Activated T-helper 1 cell treated with Interleukin-2 at 50 U/mL for 16 hours (primary cell): Measurements from ENCODE around the gene PRDX4.
"Not testable (repeated sequence)": the region's sequence is repeated elsewhere in the genome, so short reads cannot be mapped to it uniquely, and the experiment has no call there.

ENCODE experiments used
- DNase-seq: peaks from one replicate; pipeline ENCODE4 v3.0.0-alpha.2; 2020; ENCODE audit warnings: low read depth

PRDX4 gene

GRCh38 chrX:23667239-23668177, at the start of gene PRDX4:
TSS of gene PRDX4 (plus strand) at chrX:23667493. CDS start at chrX:23667571, 78 bp downstream.
- DNase-seq: peak; percentile 63

- no peak for DNase-seq
Observed at GRCh38 chrX:23621621-23622265, 45.5 kb upstream of the PRDX4 start.

GRCh38 chrX:23623797-23624196, 43.5 kb upstream of the PRDX4 start:
- no peak for DNase-seq

- DNase-seq: no peak
Observed at GRCh38 chrX:23626651-23627050, 40.6 kb upstream of the PRDX4 start.

GRCh38 chrX:23628131-23628530, 39.2 kb upstream of the PRDX4 start:
- DNase-seq: no peak

GRCh38 chrX:23631136-23631535, 36.2 kb upstream of the PRDX4 start:
- DNase-seq: no peak

GRCh38 chrX:23633834-23634580, 33.3 kb upstream of the PRDX4 start:
- DNase-seq: no peak

- DNase-seq: no peak
Observed at GRCh38 chrX:23637187-23637586, 30.1 kb upstream of the PRDX4 start.

- no peak for DNase-seq
Observed at GRCh38 chrX:23643020-23643419, 24.3 kb upstream of the PRDX4 start.

- no peak for DNase-seq
Observed at GRCh38 chrX:23644744-23645143, 22.5 kb upstream of the PRDX4 start.

- no peak for DNase-seq
Observed at GRCh38 chrX:23656091-23656490, 11.2 kb upstream of the PRDX4 start.

- DNase-seq: no peak
Observed at GRCh38 chrX:23656684-23657083, 10.6 kb upstream of the PRDX4 start.

- DNase-seq: no peak
Observed at GRCh38 chrX:23659339-23659738, 8.0 kb upstream of the PRDX4 start.

- not testable (repeated sequence) for DNase-seq
Observed at GRCh38 chrX:23660083-23660765, 7.1 kb upstream of the PRDX4 start.

- no peak for DNase-seq
Observed at GRCh38 chrX:23660766-23661132, 6.5 kb upstream of the PRDX4 start.

GRCh38 chrX:23661671-23662070, 5.6 kb upstream of the PRDX4 start:
- no peak for DNase-seq

GRCh38 chrX:23662187-23662586, 5.1 kb upstream of the PRDX4 start:
- DNase-seq: no peak

- no peak for DNase-seq
Observed at GRCh38 chrX:23662853-23663252, 4.4 kb upstream of the PRDX4 start.

GRCh38 chrX:23664496-23664895, 2.8 kb upstream of the PRDX4 start:
- no peak for DNase-seq

- DNase-seq: no peak
Observed at GRCh38 chrX:23666282-23666681, 1.0 kb upstream of the PRDX4 start.

- no peak for DNase-seq
Observed at GRCh38 chrX:23668335-23668734, 1.0 kb downstream of the PRDX4 start.

- DNase-seq: no peak
Observed at GRCh38 chrX:23670528-23670927, 3.2 kb downstream of the PRDX4 start.
